Hematopoietic multipotent progenitor cell (in vitro differentiated cells): Measurements from ENCODE around the gene CLK4. TPM values are rescaled to one million over a fixed set of nuclear protein-coding genes. Genes with fewer than 3 reads are reported as not detected.

ENCODE experiments used
- DNase-seq, 3 donors: peaks; one replicate each; pipeline ENCODE4 v3.0.0-alpha.2; 2011 to 2015; ENCODE audit warnings: low read depth in 2 of 3, low spot score in 2 of 3
- total RNA-seq: library from RNA; depleted of rRNA; stranded (reverse); fragments of >200 nt; gene quantifications from one replicate; pipeline ENCODE4 v1.2.3, GENCODE V29; 2012

CLK4 gene
- total RNA-seq, 1 donor, result 18.9 TPM

GRCh38 chr5:178640331-178641045 is 13.6 kb upstream of the CLK4 start:
- DNase-seq, result no peak

- DNase-seq, result no peak
Observed at GRCh38 chr5:178637356-178638074, 10.7 kb upstream of the CLK4 start.

- no peak for DNase-seq
Observed at GRCh38 chr5:178632285-178632684, 5.4 kb upstream of the CLK4 start.

GRCh38 chr5:178630951-178631350 is 4.1 kb upstream of the CLK4 start:
- peak in 1 of 3 donors; percentile 12 for DNase-seq

GRCh38 chr5:178630475-178630930 is 3.7 kb upstream of the CLK4 start:
- DNase-seq, result no peak

- DNase-seq, result no peak
Observed at GRCh38 chr5:178627259-178627598, 379 bp upstream of the CLK4 start.

- DNase-seq, result no peak
Observed at GRCh38 chr5:178625679-178626483, 969 bp downstream of the CLK4 start.

- DNase-seq, result no peak
Observed at GRCh38 chr5:178624631-178625546, 2.0 kb downstream of the CLK4 start.

- DNase-seq, result no peak
Observed at GRCh38 chr5:178622679-178623247, 4.1 kb downstream of the CLK4 start.

GRCh38 chr5:178619390-178619789 is 7.5 kb downstream of the CLK4 start:
- no peak for DNase-seq

GRCh38 chr5:178612299-178612698 is 14.6 kb downstream of the CLK4 start:
- DNase-seq, result no peak

- no peak for DNase-seq
Observed at GRCh38 chr5:178606269-178606668, 20.6 kb downstream of the CLK4 start.

GRCh38 chr5:178605788-178606187 is 21.1 kb downstream of the CLK4 start:
- DNase-seq, result no peak

- DNase-seq, result no peak
Observed at GRCh38 chr5:178602752-178603151, 24.1 kb downstream of the CLK4 start.

GRCh38 chr5:178595750-178596149 is 31.1 kb downstream of the CLK4 start:
- DNase-seq, result no peak

GRCh38 chr5:178595150-178595549 is 31.7 kb downstream of the CLK4 start:
- DNase-seq, result peak in 1 of 3 donors; percentile 46

- DNase-seq, result no peak
Observed at GRCh38 chr5:178590924-178591423, 35.9 kb downstream of the CLK4 start.

GRCh38 chr5:178590141-178590923 is 36.5 kb downstream of the CLK4 start, which contains the start of gene COL23A1:
Gene COL23A1 (minus strand): TSS chr5:178590393.
- DNase-seq, result peak in 2 of 3 donors; percentile 60 to 75
